Chondrocyte (in vitro differentiated cells): ENCODE measurements around the gene ANGPTL1. TPM values are rescaled to one million over a fixed set of nuclear protein-coding genes. Genes with fewer than 3 reads are reported as not detected.

ENCODE experiments used
- DNase-seq: peaks from one replicate; pipeline ENCODE4 v3.0.0; 2021; ENCODE audit warnings: mixed read lengths, low spot score
- H3K27ac Mint-ChIP-seq: one replicate; pipeline ENCODE4 v1.8.0; 2021; ENCODE audit warnings: mild to moderate bottlenecking, moderate library complexity, mixed read lengths; ENCODE audit not compliant: unreplicated experiment
- H3K27me3 Mint-ChIP-seq: 2 replicates; pipeline ENCODE4 v1.8.0; 2021; ENCODE audit warnings: low read depth, mixed read lengths
- H3K36me3 Mint-ChIP-seq: 2 replicates; pipeline ENCODE4 v1.8.0; 2021; ENCODE audit warnings: low read depth, mixed read lengths
- H3K4me1 Mint-ChIP-seq: 2 replicates; pipeline ENCODE4 v1.8.0; 2021; ENCODE audit warnings: low read depth, mild to moderate bottlenecking, mixed read lengths
- H3K4me3 Mint-ChIP-seq: one replicate; pipeline ENCODE4 v1.8.0; 2021; ENCODE audit warnings: mild to moderate bottlenecking, moderate library complexity, mixed read lengths; ENCODE audit not compliant: unreplicated experiment
- H3K9me3 Mint-ChIP-seq: 2 replicates; pipeline ENCODE4 v1.8.0; 2021; ENCODE audit warnings: low read depth, mixed read lengths
- CTCF ChIP-seq: fragments of 200-600 bp; sonication (generic); IDR thresholded peaks from 2 replicates; pipeline ENCODE4 v1.5.0; 2021; ENCODE audit warnings: antibody characterized with exemption, mild to moderate bottlenecking, moderate library complexity
- total RNA-seq: library from RNA; stranded (reverse); gene quantifications from 3 replicates; pipeline ENCODE4 v1.2.1, GENCODE V29; 2021

ANGPTL1 gene
- total RNA-seq, 1 donor from 2014 or later, result 2.6 TPM

DNA sequence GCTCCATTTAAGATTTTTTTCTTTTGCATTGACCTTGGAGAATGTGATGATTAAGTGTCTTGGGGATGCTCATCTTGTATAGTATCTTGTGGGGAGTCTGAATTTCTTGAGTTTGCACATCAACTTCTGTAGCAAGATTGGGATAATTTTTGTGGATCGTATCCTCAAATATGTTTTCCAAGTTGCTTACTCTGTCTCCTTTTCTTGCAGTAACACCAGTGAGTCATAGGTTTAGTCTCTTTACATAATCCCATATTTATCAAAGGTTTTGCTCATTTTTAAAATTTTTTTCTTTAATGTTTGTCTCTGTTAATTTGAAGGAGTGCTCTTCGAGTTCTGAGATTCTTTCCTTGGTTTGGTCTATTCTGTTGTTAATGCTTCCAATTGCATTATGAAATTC is 41.7 kb upstream of the ANGPTL1 start:
- Mint-ChIP-seq H3K27me3 (no peaks in the 10 kb centered on the region), H3K36me3 (peaks cover 10% of the 10 kb centered on the region), H3K9me3 (peaks cover 7% of the 10 kb centered on the region), H3K4me1 (peaks cover 7% of the 10 kb centered on the region), H3K4me3 (no peak overlapping the region), H3K27ac (no peak overlapping the region)
- TF ChIP-seq CTCF, result no peak
- no peak for DNase-seq

DNA sequence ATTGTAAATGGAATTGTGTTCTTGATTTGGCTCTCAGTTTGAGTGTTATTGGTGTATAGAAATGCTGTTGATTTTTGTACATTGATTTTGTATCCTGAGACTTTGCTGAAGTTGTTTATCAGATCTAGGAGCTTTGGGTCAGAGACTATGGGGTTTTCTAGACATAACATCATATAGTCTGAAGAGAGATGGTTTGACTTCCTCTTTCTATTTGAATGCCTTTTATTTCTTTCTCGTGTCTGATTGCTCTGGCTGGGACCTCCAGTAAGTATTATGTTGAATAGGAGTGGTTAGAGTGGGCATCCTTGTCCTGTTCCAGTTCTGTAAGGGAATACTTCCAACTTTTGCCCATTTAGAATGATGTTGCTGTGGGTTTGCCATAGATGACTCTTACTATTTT is 39.1 kb upstream of the ANGPTL1 start:
- peaks cover 7% of the 10 kb centered on the region for H3K4me1 Mint-ChIP-seq
- no peak for DNase-seq
- H3K27ac Mint-ChIP-seq, result no peak overlapping the region
- no peak for TF ChIP-seq CTCF
- H3K4me3 Mint-ChIP-seq, result no peak overlapping the region
- peaks cover 10% of the 10 kb centered on the region for H3K36me3 Mint-ChIP-seq
- no peaks in the 10 kb centered on the region for H3K27me3 Mint-ChIP-seq
- peaks cover 9% of the 10 kb centered on the region for H3K9me3 Mint-ChIP-seq

DNA sequence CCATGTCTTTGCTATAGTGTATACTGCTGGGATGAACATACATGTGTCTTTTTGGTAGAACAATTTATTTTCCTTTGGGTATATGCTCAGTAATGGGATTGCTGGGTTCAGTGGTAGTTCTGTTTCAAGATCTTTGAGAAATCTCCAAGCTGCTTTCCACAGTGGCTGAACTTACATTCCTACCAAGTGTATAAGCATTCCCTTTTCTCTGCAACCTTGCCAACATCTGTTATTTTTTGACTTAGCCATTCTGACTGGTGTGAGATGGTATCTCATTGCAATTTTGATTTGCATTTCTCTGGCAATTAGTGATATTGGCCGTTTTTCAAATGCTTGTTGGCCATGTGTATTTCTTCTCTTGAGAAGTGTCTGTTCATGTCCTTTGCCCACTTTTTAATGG is 37.5 kb upstream of the ANGPTL1 start:
- H3K4me1 Mint-ChIP-seq, result peaks cover 7% of the 10 kb centered on the region
- no peak overlapping the region for H3K4me3 Mint-ChIP-seq
- H3K36me3 Mint-ChIP-seq, result peaks cover 22% of the 10 kb centered on the region
- H3K9me3 Mint-ChIP-seq, result peaks cover 24% of the 10 kb centered on the region
- no peak for TF ChIP-seq CTCF
- no peak overlapping the region for H3K27ac Mint-ChIP-seq
- H3K27me3 Mint-ChIP-seq, result no peaks in the 10 kb centered on the region
- no peak for DNase-seq

DNA sequence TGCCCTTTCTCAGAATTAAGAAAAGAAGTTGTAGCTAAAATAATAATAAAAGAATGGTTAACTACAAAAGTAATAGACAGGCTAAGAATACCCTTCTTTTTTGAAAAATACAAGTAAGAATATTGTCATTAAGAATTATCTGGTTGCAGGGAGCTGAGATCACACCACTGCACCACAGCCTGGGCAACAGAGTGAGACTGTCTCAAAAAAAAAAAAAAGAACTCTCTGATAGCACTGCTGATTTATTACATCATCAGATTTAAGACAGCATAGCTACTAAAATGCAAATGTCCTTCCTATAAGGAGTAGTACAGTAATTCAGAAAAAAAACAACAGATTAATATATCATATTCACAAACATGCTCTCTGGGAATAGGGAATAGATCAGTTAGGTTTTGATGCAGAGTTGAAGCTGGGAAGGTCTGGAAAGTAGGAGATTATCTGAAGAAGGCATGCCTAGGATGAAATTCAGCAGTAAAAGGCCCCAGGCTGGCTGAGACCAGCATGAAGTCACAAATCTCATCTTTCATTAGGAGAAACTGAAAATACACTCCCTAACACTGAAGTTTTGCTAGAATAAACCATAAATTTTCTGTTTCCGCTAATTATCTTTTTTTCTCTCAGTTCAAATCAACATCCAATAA is 30.7 kb upstream of the ANGPTL1 start:
- H3K4me3 Mint-ChIP-seq, result no peak overlapping the region
- H3K9me3 Mint-ChIP-seq, result peaks cover 25% of the 10 kb centered on the region
- peaks cover 20% of the 10 kb centered on the region for H3K36me3 Mint-ChIP-seq
- no peaks in the 10 kb centered on the region for H3K4me1 Mint-ChIP-seq
- no peaks in the 10 kb centered on the region for H3K27me3 Mint-ChIP-seq
- H3K27ac Mint-ChIP-seq, result no peak overlapping the region
- no peak for TF ChIP-seq CTCF
- no peak for DNase-seq

GRCh38 chr1:178899402-178899801 is 28.5 kb upstream of the ANGPTL1 start:
- no peak for DNase-seq
- no peak for TF ChIP-seq CTCF
- no peak overlapping the region for H3K27ac Mint-ChIP-seq
- H3K9me3 Mint-ChIP-seq, result peaks cover 20% of the 10 kb centered on the region
- no peak overlapping the region for H3K4me3 Mint-ChIP-seq
- H3K4me1 Mint-ChIP-seq, result no peaks in the 10 kb centered on the region
- H3K27me3 Mint-ChIP-seq, result no peaks in the 10 kb centered on the region
- peaks cover 18% of the 10 kb centered on the region for H3K36me3 Mint-ChIP-seq
